Stomach (tissue), 4 donors: Measurements from ENCODE around the gene PRSS27.

Experiments used
- CTCF ChIP-seq, 7 experiments: fragments of 450-650 bp in 4 of 7; fragments of 200-600 bp in 3 of 7; sonication (generic) in 3 of 7; IDR thresholded peaks; one replicate each; pipeline ENCODE4 v1.5.1; 2016 to 2019; ENCODE audit warnings: antibody characterized with exemption in 7 of 7, control low read depth in 2 of 7, mild to moderate bottlenecking in 1 of 7
- EP300 ChIP-seq: sonication (generic); formaldehyde crosslinking; IDR thresholded peaks from one replicate; pipeline ENCODE4 v1.6.1; 2017; ENCODE audit warnings: antibody characterized with exemption
- POLR2A ChIP-seq, 4 donors: fragments of 450-650 bp; IDR thresholded peaks; one replicate each; pipeline ENCODE4 v1.6.1; 2016; ENCODE audit warnings: antibody characterized with exemption in 4 of 4, control low read depth in 2 of 4, mild to moderate bottlenecking in 1 of 4, moderate library complexity in 1 of 4
- POLR2AphosphoS5 ChIP-seq, 3 donors: sonication (generic); formaldehyde crosslinking; IDR thresholded peaks; one replicate each; pipeline ENCODE4 v1.6.1; 2016; ENCODE audit warnings: antibody characterized with exemption in 3 of 3

- no peak for TF ChIP-seq POLR2A (IDR thresholded peaks at IDR 0.05)
- no peak for TF ChIP-seq CTCF (IDR thresholded peaks at IDR 0.05)
- no peak for TF ChIP-seq POLR2AphosphoS5 (IDR thresholded peaks at IDR 0.05)
- no peak for TF ChIP-seq EP300
Observed at GRCh38 chr16:2713523-2713922, 6.5 kb downstream of the PRSS27 start.
